ENCODE results near the gene MMP7.

Gene MMP7

GRCh38 chr11:102530558-102530957 is at the start of gene MMP7:
Gene MMP7 (minus strand): TSS chr11:102530747. CDS start chr11:102530700, 47 bp downstream.
- DNase-seq (ENCODE audit: low read depth in 2 of 2, low spot score in 1 of 2): no peak

- no peak for DNase-seq (ENCODE audit: low read depth in 2 of 2, low spot score in 1 of 2)
These were observed 47.2 kb upstream of the MMP7 start for GRCh38 chr11:102577723-102578122.

- no peak for DNase-seq (ENCODE audit: low read depth in 2 of 2, low spot score in 1 of 2)
These were observed 46.6 kb upstream of the MMP7 start for GRCh38 chr11:102577182-102577581.

GRCh38 chr11:102576350-102576749 is 45.8 kb upstream of the MMP7 start:
- no peak for DNase-seq (ENCODE audit: low read depth in 2 of 2, low spot score in 1 of 2)

GRCh38 chr11:102575012-102575411 is 44.5 kb upstream of the MMP7 start:
- no peak for DNase-seq (ENCODE audit: low read depth in 2 of 2, low spot score in 1 of 2)

- DNase-seq (ENCODE audit: low read depth in 2 of 2, low spot score in 1 of 2): no peak
These were observed 43.3 kb upstream of the MMP7 start for GRCh38 chr11:102573851-102574250.

GRCh38 chr11:102572554-102573220 is 42.1 kb upstream of the MMP7 start:
- DNase-seq (ENCODE audit: low read depth in 2 of 2, low spot score in 1 of 2): no peak

- DNase-seq (ENCODE audit: low read depth in 2 of 2, low spot score in 1 of 2): no peak
These were observed 38.3 kb upstream of the MMP7 start for GRCh38 chr11:102568851-102569250.

GRCh38 chr11:102566112-102566511 is 35.6 kb upstream of the MMP7 start:
- DNase-seq (ENCODE audit: low read depth in 2 of 2, low spot score in 1 of 2): no peak

- no peak for DNase-seq (ENCODE audit: low read depth in 2 of 2, low spot score in 1 of 2)
These were observed 33.6 kb upstream of the MMP7 start for GRCh38 chr11:102564110-102564509.

- no peak for DNase-seq (ENCODE audit: low read depth in 2 of 2, low spot score in 1 of 2)
These were observed 31.1 kb upstream of the MMP7 start for GRCh38 chr11:102561636-102562035.

GRCh38 chr11:102560555-102561011 is 30.0 kb upstream of the MMP7 start:
- no peak for DNase-seq (ENCODE audit: low read depth in 2 of 2, low spot score in 1 of 2)

GRCh38 chr11:102559839-102560238 is 29.3 kb upstream of the MMP7 start:
- DNase-seq (ENCODE audit: low read depth in 2 of 2, low spot score in 1 of 2): no peak

GRCh38 chr11:102555091-102555490 is 24.5 kb upstream of the MMP7 start:
- no peak for DNase-seq (ENCODE audit: low read depth in 2 of 2, low spot score in 1 of 2)

- DNase-seq (ENCODE audit: low read depth in 2 of 2, low spot score in 1 of 2): no peak
These were observed 23.3 kb upstream of the MMP7 start for GRCh38 chr11:102553835-102554282.

- DNase-seq (ENCODE audit: low read depth in 2 of 2, low spot score in 1 of 2): no peak
These were observed 22.1 kb upstream of the MMP7 start for GRCh38 chr11:102552447-102553194.

GRCh38 chr11:102552020-102552419 is 21.5 kb upstream of the MMP7 start:
- no peak for DNase-seq (ENCODE audit: low read depth in 2 of 2, low spot score in 1 of 2)

GRCh38 chr11:102551169-102551781 is 20.7 kb upstream of the MMP7 start:
- DNase-seq (ENCODE audit: low read depth in 2 of 2, low spot score in 1 of 2): no peak

GRCh38 chr11:102546923-102547471 is 16.4 kb upstream of the MMP7 start:
- DNase-seq (ENCODE audit: low read depth in 2 of 2, low spot score in 1 of 2): peak in 1 of 2 donors; percentile 4

GRCh38 chr11:102546427-102546826 is 15.9 kb upstream of the MMP7 start:
- no peak for DNase-seq (ENCODE audit: low read depth in 2 of 2, low spot score in 1 of 2)

GRCh38 chr11:102545701-102546100 is 15.2 kb upstream of the MMP7 start:
- no peak for DNase-seq (ENCODE audit: low read depth in 2 of 2, low spot score in 1 of 2)

- no peak for DNase-seq (ENCODE audit: low read depth in 2 of 2, low spot score in 1 of 2)
These were observed 14.0 kb upstream of the MMP7 start for GRCh38 chr11:102544594-102544993.

Measured in stimulated activated CD8-positive, alpha-beta memory T cell treated with anti-CD3 and anti-CD28 coated beads, Interleukin-4, amount 100 ng/mL, for 1 hour (primary cell).